NCI-H2107 treated with DMSO at 0.1 percent for 48 hours (cell line): ENCODE measurements around the gene KIF3C.
"Not testable (repeated sequence)": the region's sequence is repeated elsewhere in the genome, so short reads cannot be mapped to it uniquely, and the experiment has no call there.

Experiments
- DNase-seq: peaks from one replicate; lab custom pipeline; 2025; ENCODE audit not compliant: unreplicated experiment; lab: John Stamatoyannopoulos, UW

The KIF3C gene

GRCh38 chr2:25999406-25999805, 17.1 kb upstream of the KIF3C start:
- not testable (repeated sequence) for DNase-seq

- not testable (repeated sequence) for DNase-seq
Observed at GRCh38 chr2:25998816-25999383, 16.6 kb upstream of the KIF3C start.

GRCh38 chr2:25996844-25997243, 14.5 kb upstream of the KIF3C start:
- DNase-seq, result no peak

- no peak for DNase-seq
Observed at GRCh38 chr2:25994509-25994908, 12.2 kb upstream of the KIF3C start.

- no peak for DNase-seq
Observed at GRCh38 chr2:25993049-25993448, 10.8 kb upstream of the KIF3C start.

GRCh38 chr2:25992556-25992955, 10.3 kb upstream of the KIF3C start:
- no peak for DNase-seq

- no peak for DNase-seq
Observed at GRCh38 chr2:25991965-25992364, 9.7 kb upstream of the KIF3C start.

- no peak for DNase-seq
Observed at GRCh38 chr2:25989154-25989553, 6.9 kb upstream of the KIF3C start.

GRCh38 chr2:25988134-25988533, 5.8 kb upstream of the KIF3C start:
- no peak for DNase-seq

GRCh38 chr2:25983735-25984134, 1.4 kb upstream of the KIF3C start:
- DNase-seq, result no peak

GRCh38 chr2:25982968-25983280, 627 bp upstream of the KIF3C start:
- no peak for DNase-seq

GRCh38 chr2:25981596-25982272, 563 bp downstream of the KIF3C start:
- DNase-seq, result no peak

GRCh38 chr2:25980951-25981350, 1.3 kb downstream of the KIF3C start:
- DNase-seq, result no peak

GRCh38 chr2:25980076-25980887, 2.0 kb downstream of the KIF3C start:
- DNase-seq, result no peak

GRCh38 chr2:25979001-25979400, 3.3 kb downstream of the KIF3C start:
- DNase-seq, result no peak

- peak; percentile 24 for DNase-seq
Observed at GRCh38 chr2:25977768-25978167, 4.5 kb downstream of the KIF3C start.

- no peak for DNase-seq
Observed at GRCh38 chr2:25976983-25977741, 5.1 kb downstream of the KIF3C start.

GRCh38 chr2:25972049-25972823, 10.1 kb downstream of the KIF3C start:
- DNase-seq, result no peak

- DNase-seq, result no peak
Observed at GRCh38 chr2:25971596-25971995, 10.7 kb downstream of the KIF3C start.

- no peak for DNase-seq
Observed at GRCh38 chr2:25966531-25967270, 15.6 kb downstream of the KIF3C start.
